SU-DHL-6 (cell line): Measurements from ENCODE around the gene ROBO2.

Source experiments
- H2AFZ ChIP-seq: fragments of 200-600 bp; sonication (generic); 2 replicates; pipeline ENCODE4 v1.6.1; 2014; ENCODE audit warnings: low read depth, mild to moderate bottlenecking, moderate library complexity, mixed read lengths, antibody characterized with exemption, low read length; ENCODE audit not compliant: severe bottlenecking
- H3F3A ChIP-seq: fragments of 200-600 bp; shearing (Covaris generic); 2 replicates; pipeline ENCODE4 v1.6.0; 2016; ENCODE audit warnings: antibody characterized with exemption, mild to moderate bottlenecking; ENCODE audit not compliant: insufficient read depth
- H3K27ac ChIP-seq: fragments of 200-600 bp; sonication (generic); 2 replicates; pipeline ENCODE4 v1.5.1; 2016; ENCODE audit warnings: low read depth, mild to moderate bottlenecking, low read length, moderate library complexity, mixed read lengths
- H3K27me3 ChIP-seq: fragments of 200-600 bp; sonication (generic), shearing (Covaris generic); 2 replicates; pipeline ENCODE4 v1.6.0; 2014; ENCODE audit warnings: mild to moderate bottlenecking, low read length
- H3K36me3 ChIP-seq: fragments of 200-600 bp; sonication (generic); 2 replicates; pipeline ENCODE4 v1.6.1; 2014; ENCODE audit warnings: mild to moderate bottlenecking, low read length, mixed read lengths
- H3K4me2 ChIP-seq: fragments of 300-600, 200-600 bp; shearing (Covaris generic), sonication (generic); 2 replicates; pipeline ENCODE4 v1.6.0; 2014; ENCODE audit warnings: low read length, low read depth, mild to moderate bottlenecking; ENCODE audit not compliant: poor library complexity, severe bottlenecking
- H3K4me3 ChIP-seq: fragments of 200-600 bp; sonication (generic); 2 replicates; pipeline ENCODE4 v1.5.1; 2014; ENCODE audit warnings: antibody characterized with exemption, low read length, mild to moderate bottlenecking, mixed read lengths; ENCODE audit not compliant: insufficient read depth, poor library complexity, severe bottlenecking
- H3K79me2 ChIP-seq: fragments of 200-600 bp; sonication (generic); 2 replicates; pipeline ENCODE4 v1.6.1; 2014; ENCODE audit warnings: mild to moderate bottlenecking, low read length, moderate library complexity; ENCODE audit not compliant: insufficient read depth
- H3K9ac ChIP-seq: fragments of 200-600 bp; sonication (generic); 2 replicates; pipeline ENCODE4 v1.7.0; 2014; ENCODE audit warnings: mild to moderate bottlenecking, low read length
- H3K9me2 ChIP-seq: fragments of 200-600 bp; sonication (generic); replicated peaks from 2 replicates; pipeline ENCODE4 v1.6.1; 2014; ENCODE audit warnings: low read length; ENCODE audit not compliant: insufficient read depth
- H3K9me3 ChIP-seq: fragments of 200-600 bp; sonication (generic); 2 replicates; pipeline ENCODE4 v1.6.1; 2014; ENCODE audit warnings: low read length, mixed read lengths; ENCODE audit not compliant: insufficient read depth
- H4K20me1 ChIP-seq: fragments of 200-600 bp; sonication (generic); 2 replicates; pipeline ENCODE4 v1.6.1; 2014; ENCODE audit warnings: low read depth, mild to moderate bottlenecking, antibody characterized with exemption, low read length, moderate library complexity, mixed read lengths
- CTCF ChIP-seq: fragments of 200-600 bp; sonication (generic); IDR thresholded peaks from one replicate; pipeline ENCODE4 v1.5.1; 2017; ENCODE audit warnings: antibody characterized with exemption, mild to moderate bottlenecking, low read length, moderate library complexity; ENCODE audit not compliant: insufficient read depth, poor library complexity, severe bottlenecking
- EZH2phosphoT487 ChIP-seq: fragments of 200-600 bp; sonication (generic), shearing (Covaris generic); conservative IDR thresholded peaks from 2 replicates; pipeline ENCODE4 v1.6.1; 2018; ENCODE audit warnings: mild to moderate bottlenecking, antibody characterized with exemption, low read length, moderate library complexity, mixed read lengths

ROBO2 gene

GRCh38 chr3:77655396-77655795 lies 615.5 kb downstream of the ROBO2 start:
- Histone ChIP-seq H3F3A (no peaks in the 10 kb centered on the region), H3K4me2 (no peak overlapping the region), H3K9me2 (no peaks in the 10 kb centered on the region), H3K9me3 (no peaks in the 10 kb centered on the region), H3K27me3 (no peaks in the 10 kb centered on the region), H3K36me3 (no peaks in the 10 kb centered on the region), H2AFZ (no peak overlapping the region), H3K27ac (no peak overlapping the region), H4K20me1 (no peaks in the 10 kb centered on the region), H3K4me3 (no peak overlapping the region), H3K9ac (no peak overlapping the region), H3K79me2 (no peaks in the 10 kb centered on the region)
- TF ChIP-seq EZH2phosphoT487, result no peak
- no peak for TF ChIP-seq CTCF

- no peaks in the 10 kb centered on the region for H3K9me3 ChIP-seq
- TF ChIP-seq CTCF (no peak), EZH2phosphoT487 (no peak)
- H3K79me2 ChIP-seq, result no peaks in the 10 kb centered on the region
- no peak overlapping the region for H3K27ac ChIP-seq
- H3K9ac ChIP-seq, result no peak overlapping the region
- H2AFZ ChIP-seq, result no peak overlapping the region
- H3K9me2 ChIP-seq, result no peaks in the 10 kb centered on the region
- no peaks in the 10 kb centered on the region for H3K27me3 ChIP-seq
- H3K36me3 ChIP-seq, result no peaks in the 10 kb centered on the region
- H3K4me2 ChIP-seq, result no peak overlapping the region
- H3K4me3 ChIP-seq, result no peak overlapping the region
- H4K20me1 ChIP-seq, result no peaks in the 10 kb centered on the region
- no peaks in the 10 kb centered on the region for H3F3A ChIP-seq
These were observed 620.8 kb downstream of the ROBO2 start for GRCh38 chr3:77660718-77661117.

GRCh38 chr3:77667901-77668300 lies 628.0 kb downstream of the ROBO2 start:
- Histone ChIP-seq H3K9me2 (no peaks in the 10 kb centered on the region), H3K36me3 (no peaks in the 10 kb centered on the region), H2AFZ (no peak overlapping the region), H3K4me2 (no peak overlapping the region), H3K4me3 (no peak overlapping the region), H3K9ac (no peak overlapping the region), H3K9me3 (no peaks in the 10 kb centered on the region), H3K27me3 (no peaks in the 10 kb centered on the region), H3K27ac (no peak overlapping the region), H3F3A (no peaks in the 10 kb centered on the region), H4K20me1 (no peaks in the 10 kb centered on the region), H3K79me2 (no peaks in the 10 kb centered on the region)
- TF ChIP-seq EZH2phosphoT487, result no peak
- no peak for TF ChIP-seq CTCF

- Histone ChIP-seq H3K9me2 (no peaks in the 10 kb centered on the region), H3K27me3 (no peaks in the 10 kb centered on the region), H3K36me3 (no peaks in the 10 kb centered on the region), H3K27ac (no peak overlapping the region), H4K20me1 (no peaks in the 10 kb centered on the region), H3F3A (no peaks in the 10 kb centered on the region), H3K4me3 (no peak overlapping the region), H2AFZ (no peak overlapping the region), H3K9ac (no peak overlapping the region), H3K79me2 (no peaks in the 10 kb centered on the region), H3K9me3 (no peaks in the 10 kb centered on the region), H3K4me2 (no peak overlapping the region)
- TF ChIP-seq EZH2phosphoT487 (no peak), CTCF (no peak)
These were observed 628.5 kb downstream of the ROBO2 start for GRCh38 chr3:77668376-77668775.
